H9 (cell line): Measurements from ENCODE around the gene NEMF. TPM values are rescaled to one million over a fixed set of nuclear protein-coding genes. Genes with fewer than 3 reads are reported as not detected.

ENCODE experiments used
- DNase-seq: peaks from one replicate; pipeline ENCODE4 v3.0.0-alpha.2; 2017
- H2AFZ ChIP-seq: one replicate; pipeline ENCODE4 v1.6.1; 2013; ENCODE audit warnings: mild to moderate bottlenecking, low read length, control low read depth, moderate library complexity
- H2AK5ac ChIP-seq: 2 replicates; pipeline ENCODE4 v1.6.1; 2013; ENCODE audit warnings: low read length, control low read depth, mixed read lengths; ENCODE audit not compliant: insufficient read length
- H2BK120ac ChIP-seq: one replicate; pipeline ENCODE4 v1.6.1; 2013; ENCODE audit warnings: low read depth, mild to moderate bottlenecking, low read length, control low read depth, inconsistent platforms; ENCODE audit not compliant: poor library complexity, severe bottlenecking
- H2BK12ac ChIP-seq: 2 replicates; pipeline ENCODE4 v1.6.1; 2013; ENCODE audit warnings: low read length, control low read depth, mixed read lengths, low read depth; ENCODE audit not compliant: insufficient read length
- H2BK15ac ChIP-seq: 2 replicates; pipeline ENCODE4 v1.6.1; 2013; ENCODE audit warnings: low read depth, low read length, control low read depth
- H2BK20ac ChIP-seq: one replicate; pipeline ENCODE4 v1.6.1; 2013; ENCODE audit warnings: low read depth, mild to moderate bottlenecking, low read length, control low read depth, inconsistent platforms; ENCODE audit not compliant: poor library complexity, severe bottlenecking
- H2BK5ac ChIP-seq: 2 replicates; pipeline ENCODE4 v1.6.1; 2013; ENCODE audit warnings: low read length, control low read depth, mixed read lengths; ENCODE audit not compliant: insufficient read length
- H3K14ac ChIP-seq: 2 replicates; pipeline ENCODE4 v1.6.1; 2013; ENCODE audit warnings: low read length, control low read depth; ENCODE audit not compliant: insufficient read depth
- H3K18ac ChIP-seq: 2 replicates; pipeline ENCODE4 v1.6.1; 2013; ENCODE audit warnings: low read depth, mild to moderate bottlenecking, mixed read lengths, low read length, control low read depth; ENCODE audit not compliant: insufficient read length
- H3K23ac ChIP-seq: 2 replicates; pipeline ENCODE4 v1.6.1; 2013; ENCODE audit warnings: low read length, control low read depth, mixed read lengths, low read depth; ENCODE audit not compliant: insufficient read length
- H3K23me2 ChIP-seq: 2 replicates; pipeline ENCODE4 v1.6.1; 2013; ENCODE audit warnings: low read depth, mild to moderate bottlenecking, mixed read lengths, low read length, control low read depth; ENCODE audit not compliant: insufficient read length, poor library complexity, severe bottlenecking
- H3K27ac ChIP-seq: 2 replicates; pipeline ENCODE4 v1.5.1; 2013; ENCODE audit warnings: low read length, control low read depth, mixed read lengths, low read depth; ENCODE audit not compliant: insufficient read length
- H3K27me3 ChIP-seq: 2 replicates; pipeline ENCODE4 v1.6.1; 2013; ENCODE audit warnings: low read length, control low read depth, inconsistent platforms; ENCODE audit not compliant: insufficient read depth
- H3K4ac ChIP-seq: 2 replicates; pipeline ENCODE4 v1.6.1; 2013; ENCODE audit warnings: low read depth, mild to moderate bottlenecking, control low read depth, inconsistent platforms, low read length, moderate library complexity
- H3K4me1 ChIP-seq: 2 replicates; pipeline ENCODE4 v1.6.1; 2013; ENCODE audit warnings: low read length, control low read depth, inconsistent platforms; ENCODE audit not compliant: insufficient read depth
- H3K4me2 ChIP-seq: 2 replicates; pipeline ENCODE4 v1.6.1; 2013; ENCODE audit warnings: low read length, control low read depth, mixed read lengths; ENCODE audit not compliant: insufficient read length, insufficient read depth
- H3K56ac ChIP-seq: 2 replicates; pipeline ENCODE4 v1.6.1; 2013; ENCODE audit warnings: low read depth, mild to moderate bottlenecking, mixed read lengths, low read length, control low read depth; ENCODE audit not compliant: insufficient read length
- H3K79me1 ChIP-seq: 2 replicates; pipeline ENCODE4 v1.6.1; 2013; ENCODE audit warnings: low read depth, mild to moderate bottlenecking, moderate library complexity, low read length, control low read depth, inconsistent platforms; ENCODE audit not compliant: insufficient read depth, poor library complexity, severe bottlenecking
- H3K79me2 ChIP-seq: 2 replicates; pipeline ENCODE4 v1.6.1; 2013; ENCODE audit warnings: low read length, control low read depth, inconsistent platforms; ENCODE audit not compliant: insufficient read depth
- H3K9ac ChIP-seq: 2 replicates; pipeline ENCODE4 v1.6.1; 2013; ENCODE audit warnings: low read length, control low read depth, mixed read lengths; ENCODE audit not compliant: insufficient read length; ENCODE audit errors: extremely low read depth
- H3K9me3 ChIP-seq: one replicate; pipeline ENCODE4 v1.6.1; 2013; ENCODE audit warnings: low read depth, low read length, inconsistent platforms; ENCODE audit not compliant: control insufficient read depth
- H3T11ph ChIP-seq: one replicate; pipeline ENCODE4 v1.6.1; 2013; ENCODE audit warnings: mild to moderate bottlenecking, low read length, control low read depth, inconsistent platforms
- H4K20me1 ChIP-seq: one replicate; pipeline ENCODE4 v1.6.1; 2013; ENCODE audit not compliant: control insufficient read depth, insufficient read length, insufficient read depth
- H4K5ac ChIP-seq: 2 replicates; pipeline ENCODE4 v1.6.1; 2013; ENCODE audit warnings: low read depth, mild to moderate bottlenecking, mixed read lengths, low read length, control low read depth; ENCODE audit not compliant: insufficient read length
- H4K8ac ChIP-seq: replicated peaks from 2 replicates; pipeline ENCODE4 v1.6.1; 2013; ENCODE audit warnings: low read length, control low read depth, mixed read lengths, low read depth; ENCODE audit not compliant: insufficient read length
- H4K91ac ChIP-seq: 2 replicates; pipeline ENCODE4 v1.6.1; 2013; ENCODE audit warnings: low read depth, mild to moderate bottlenecking, moderate library complexity, mixed read lengths, low read length, control low read depth; ENCODE audit not compliant: insufficient read length
- H3K27ac Mint-ChIP-seq, 3 experiments: 2 replicates in 2 of 3; 3 replicates in 1 of 3; pipeline ENCODE4 v1.8.0; 2020 to 2021; ENCODE audit warnings: mixed read lengths in 3 of 3, mild to moderate bottlenecking in 1 of 3, moderate library complexity in 1 of 3
- H3K27me3 Mint-ChIP-seq: 2 replicates; pipeline ENCODE4 v1.8.0; 2021; ENCODE audit warnings: low read depth, mild to moderate bottlenecking, moderate library complexity, mixed read lengths
- H3K36me3 Mint-ChIP-seq, 3 experiments: 2 replicates in 2 of 3; 3 replicates in 1 of 3; pipeline ENCODE4 v1.8.0; 2020 to 2021; ENCODE audit warnings: low read depth in 3 of 3, mixed read lengths in 3 of 3; ENCODE audit not compliant: insufficient read depth in 1 of 3
- H3K4me1 Mint-ChIP-seq, 2 experiments: 2 replicates each; pipeline ENCODE4 v1.8.0; 2020; ENCODE audit warnings: mixed read lengths in 2 of 2
- H3K4me3 Mint-ChIP-seq, 2 experiments: 2 replicates in 1 of 2; 3 replicates in 1 of 2; pipeline ENCODE4 v1.8.0; 2020 to 2021; ENCODE audit warnings: mild to moderate bottlenecking in 2 of 2, mixed read lengths in 2 of 2, moderate library complexity in 1 of 2
- H3K9me3 Mint-ChIP-seq, 2 experiments: 2 replicates in 1 of 2; 3 replicates in 1 of 2; pipeline ENCODE4 v1.8.0; 2020; ENCODE audit warnings: mild to moderate bottlenecking in 2 of 2, mixed read lengths in 2 of 2, moderate library complexity in 1 of 2
- WGBS: extraction: QIAGEN DNeasy Blood & Tissue Kit; methylation state at CpG from one replicate; pipeline ENCODE4 v1.1.7; 2013; ENCODE audit warnings: missing lambda C conversion rate, low lambda C conversion rate, mixed read lengths; ENCODE audit not compliant: insufficient read length; ENCODE audit errors: extremely low coverage; 5-methylcytosine and 5-hydroxymethylcytosine counted together
- total RNA-seq: library from RNA; stranded (reverse); gene quantifications from 2 replicates; pipeline ENCODE4 v1.2.1, GENCODE V29; 2021
- TF ChIP-seq, protein P1 (sequence below): fragments of 200-600 bp; sonication (generic); conservative IDR thresholded peaks from 3 replicates; pipeline ENCODE4 v1.8.0; 2021; ENCODE audit warnings: antibody characterized with exemption, mild to moderate bottlenecking

NEMF gene
- total RNA-seq, 1 experiment from 2014 or later: 57.4 TPM

DNA sequence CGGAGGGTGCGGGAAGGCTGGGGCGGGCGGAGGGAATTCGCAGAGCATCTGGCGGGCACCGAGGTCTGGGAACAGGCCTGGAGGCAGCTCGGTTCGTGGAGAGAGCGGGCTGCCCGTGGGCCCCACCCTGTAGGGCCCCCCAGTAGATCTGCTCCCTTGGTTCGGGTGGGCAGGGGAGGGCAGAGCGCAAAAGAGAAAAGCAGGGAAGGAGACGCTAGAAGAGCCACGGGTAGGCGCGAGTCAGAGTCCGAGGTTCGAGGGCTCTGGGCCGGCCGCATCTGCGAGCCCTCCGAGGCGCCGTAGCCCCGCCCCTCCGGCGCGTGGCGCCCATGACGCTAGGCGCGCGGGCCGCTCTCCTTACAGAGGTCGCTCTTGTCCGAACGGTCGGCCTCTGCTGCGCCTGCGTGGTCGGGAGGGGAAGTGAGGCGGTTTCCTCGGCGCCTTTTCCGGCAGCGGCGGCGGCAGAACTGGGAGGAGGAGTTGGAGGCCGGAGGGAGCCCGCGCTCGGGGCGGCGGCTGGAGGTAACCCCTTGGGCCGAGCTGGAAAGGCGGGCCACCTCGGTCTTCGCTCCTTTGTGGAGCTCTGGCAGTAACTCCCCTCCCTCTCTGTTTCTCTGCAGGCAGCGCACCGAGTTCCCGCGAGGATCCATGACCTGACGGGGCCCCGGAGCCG lies 40.2 kb upstream of the NEMF start, which contains the start of gene ARF6:
TSS of gene ARF6 (plus strand) at position 447 of the 673 bp plus-strand sequence. CDS start 655 bp downstream, outside the sequence.
- no peak within 1 kb of the TSS for H2AK5ac ChIP-seq
- peak within 1 kb of the TSS; percentile 73 for H3K4me2 ChIP-seq
- no peak within 1 kb of the TSS for H2BK12ac ChIP-seq
- no peak within 1 kb of the TSS for H2BK15ac ChIP-seq
- no peak within 1 kb of the TSS for H4K5ac ChIP-seq
- no peak within 1 kb of the TSS for H2BK20ac ChIP-seq
- Mint-ChIP-seq H3K27ac (peak within 1 kb of the TSS; percentile 99), H3K36me3 (peaks cover 18 to 27% (median 21%) of the 10 kb centered on the region in 3 experiments), H3K27me3 (no peaks in the 10 kb centered on the region), H3K9me3 (peaks cover 0 to 2% of the 10 kb centered on the region in 2 experiments; a peak in 2 of 5 replicates), H3K4me3 (peak within 1 kb of the TSS; percentile 92 to 94), H3K4me1 (peaks cover 34 to 35% of the 10 kb centered on the region in 2 experiments)
- H3K23ac ChIP-seq: peak within 1 kb of the TSS; percentile 63
- H3K56ac ChIP-seq: no peak within 1 kb of the TSS
- H2BK120ac ChIP-seq: peak within 1 kb of the TSS; percentile 89
- H3T11ph ChIP-seq: no peak within 1 kb of the TSS
- no peaks in the 10 kb centered on the region for H4K20me1 ChIP-seq
- no CpG with 5 or more reads among the region's 66 CpGs for WGBS
- H3K9me3 ChIP-seq: no peaks in the 10 kb centered on the region
- H2BK5ac ChIP-seq: peak within 1 kb of the TSS; percentile 33
- no peak within 1 kb of the TSS for H4K91ac ChIP-seq
- no peak within 1 kb of the TSS for H4K8ac ChIP-seq
- TF ChIP-seq, protein P1, sequence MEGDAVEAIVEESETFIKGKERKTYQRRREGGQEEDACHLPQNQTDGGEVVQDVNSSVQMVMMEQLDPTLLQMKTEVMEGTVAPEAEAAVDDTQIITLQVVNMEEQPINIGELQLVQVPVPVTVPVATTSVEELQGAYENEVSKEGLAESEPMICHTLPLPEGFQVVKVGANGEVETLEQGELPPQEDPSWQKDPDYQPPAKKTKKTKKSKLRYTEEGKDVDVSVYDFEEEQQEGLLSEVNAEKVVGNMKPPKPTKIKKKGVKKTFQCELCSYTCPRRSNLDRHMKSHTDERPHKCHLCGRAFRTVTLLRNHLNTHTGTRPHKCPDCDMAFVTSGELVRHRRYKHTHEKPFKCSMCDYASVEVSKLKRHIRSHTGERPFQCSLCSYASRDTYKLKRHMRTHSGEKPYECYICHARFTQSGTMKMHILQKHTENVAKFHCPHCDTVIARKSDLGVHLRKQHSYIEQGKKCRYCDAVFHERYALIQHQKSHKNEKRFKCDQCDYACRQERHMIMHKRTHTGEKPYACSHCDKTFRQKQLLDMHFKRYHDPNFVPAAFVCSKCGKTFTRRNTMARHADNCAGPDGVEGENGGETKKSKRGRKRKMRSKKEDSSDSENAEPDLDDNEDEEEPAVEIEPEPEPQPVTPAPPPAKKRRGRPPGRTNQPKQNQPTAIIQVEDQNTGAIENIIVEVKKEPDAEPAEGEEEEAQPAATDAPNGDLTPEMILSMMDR: no peak; the same call in 2 of the 3 replicates
- peak within 1 kb of the TSS; percentile 90 for H3K18ac ChIP-seq
- peak within 1 kb of the TSS; percentile 98 for H3K14ac ChIP-seq
- peak within 1 kb of the TSS; percentile 98 for H3K9ac ChIP-seq
- no peaks in the 10 kb centered on the region for H3K27me3 ChIP-seq
- DNase-seq: peak; percentile 97
- peaks cover 20% of the 10 kb centered on the region; the same call in 1 of the 2 replicates for H3K79me2 ChIP-seq
- peaks cover 9% of the 10 kb centered on the region for H3K23me2 ChIP-seq
- no peak within 1 kb of the TSS for H2AFZ ChIP-seq
- H3K79me1 ChIP-seq: no peaks in the 10 kb centered on the region
- H3K4ac ChIP-seq: no peak within 1 kb of the TSS; the same call in 1 of the 2 replicates
- peak within 1 kb of the TSS; percentile 37 for H3K27ac ChIP-seq
- H3K4me1 ChIP-seq: no peaks in the 10 kb centered on the region
